ENCODE data around the gene ELMO1. TPM values are rescaled to one million over a fixed set of nuclear protein-coding genes. Genes with fewer than 3 reads are reported as not detected.

Gene ELMO1
- total and polyA plus RNA-seq, 2 experiments from 2014 or later = 6.5 to 24.9 TPM

- no peaks in the 10 kb centered on the region for H3K36me3 ChIP-seq (ENCODE audit: insufficient read depth)
- H4K20me1 ChIP-seq (replicated peaks; ENCODE audit: insufficient read depth) = no peaks in the 10 kb centered on the region
- H3K4me1 ChIP-seq (ENCODE audit: insufficient read depth) = peaks cover 5% of the 10 kb centered on the region
- TF ChIP-seq ETS1 (IDR thresholded peaks at IDR 0.05) (no peak), ZNF114 (CRISPR knock-in tag; IDR thresholded peaks at IDR 0.05) (no peak), NANOG (IDR thresholded peaks at IDR 0.05; ENCODE audit: borderline replicate concordance) (no peak), STAT1 (IDR thresholded peaks at IDR 0.05; ENCODE audit: unreplicated experiment) (no peak), REST (IDR thresholded peaks at IDR 0.05; ENCODE audit: unreplicated experiment) (no peak), EZH2 (IDR thresholded peaks at IDR 0.05; ENCODE audit: low read depth, unreplicated experiment) (no peak), CTCF (conservative IDR thresholded peaks at IDR 0.05; ENCODE audit: low read depth in 2 of 2) (no peak), ZNF462 (CRISPR knock-in tag; IDR thresholded peaks at IDR 0.05) (no peak), EZH2phosphoT487 (IDR thresholded peaks at IDR 0.05; ENCODE audit: unreplicated experiment) (no peak), JUNB (IDR thresholded peaks at IDR 0.05; ENCODE audit: unreplicated experiment) (no peak), ZNF331 (CRISPR knock-in tag; IDR thresholded peaks at IDR 0.05; ENCODE audit: low read depth) (no peak), POLR2AphosphoS5 (IDR thresholded peaks at IDR 0.05; ENCODE audit: low read depth) (no peak), CREB1 (CRISPR knock-in tag; IDR thresholded peaks at IDR 0.05; ENCODE audit: low read depth) (no peak)
- ATAC-seq = no peak
- H3F3A ChIP-seq (replicated peaks; ENCODE audit: low read depth) = no peaks in the 10 kb centered on the region
- no peak overlapping the region for H3K4me3 ChIP-seq
- Mint-ChIP-seq H3K4me1 (peaks cover 14% of the 10 kb centered on the region), H3K4me3 (no peak overlapping the region), H3K36me3 (ENCODE audit: low read depth) (peaks cover 4% of the 10 kb centered on the region; the same call in 1 of the 3 replicates), H3K27me3 (ENCODE audit: insufficient read depth, low read depth, poor library complexity) (peaks cover 6% of the 10 kb centered on the region), H3K9me3 (no peaks in the 10 kb centered on the region), H3K27ac (no peak overlapping the region)
- no peak for DNase-seq (ENCODE audit: low spot score)
- no peaks in the 10 kb centered on the region for H3K27me3 ChIP-seq (ENCODE audit: insufficient read depth)
- H3K9me2 ChIP-seq (ENCODE audit: insufficient read depth) = no peaks in the 10 kb centered on the region
- H3K79me2 ChIP-seq (replicated peaks; ENCODE audit: insufficient read depth) = no peaks in the 10 kb centered on the region
- H2AFZ ChIP-seq = no peak overlapping the region
- no peak overlapping the region for H3K4me2 ChIP-seq
- H3K27ac ChIP-seq (ENCODE audit: low read depth) = no peak overlapping the region
These were observed 138.2 kb downstream of the ELMO1 start for GRCh38 chr7:37310327-37311080.

All from GM23338 (cell line).